Activated naive CD4-positive, alpha-beta T cell treated with anti-CD3 and anti-CD28 coated beads, Interleukin-2, amount 10 ng/mL, durations not matched to agents 7 days and 5 days (primary cell): Measurements from ENCODE around the gene NFRKB.
"Not testable (repeated sequence)": the region's sequence is repeated elsewhere in the genome, so short reads cannot be mapped to it uniquely, and the experiment has no call there.

Source experiments
- CTCF ChIA-PET: fragments of 350-600 bp; sonication (Branson Sonifier 250); formaldehyde crosslinking; loops from one replicate; lab custom pipeline; 2021; ENCODE audit warnings: antibody characterized with exemption; lab: Charles Lee
- DNase-seq: peaks from one replicate; pipeline ENCODE4 v3.0.0-alpha.2; 2020
- H3K27ac Mint-ChIP-seq: one replicate; pipeline ENCODE4 v1.8.0; 2021; ENCODE audit warnings: mild to moderate bottlenecking, moderate library complexity, mixed read lengths
- H3K27me3 Mint-ChIP-seq: one replicate; pipeline ENCODE4 v1.8.0; 2021; ENCODE audit warnings: mild to moderate bottlenecking, mixed read lengths
- H3K36me3 Mint-ChIP-seq: one replicate; pipeline ENCODE4 v1.8.0; 2021; ENCODE audit warnings: mixed read lengths
- H3K4me1 Mint-ChIP-seq: one replicate; pipeline ENCODE4 v1.8.0; 2021; ENCODE audit warnings: mixed read lengths
- H3K4me3 Mint-ChIP-seq: one replicate; pipeline ENCODE4 v1.8.0; 2021; ENCODE audit warnings: mild to moderate bottlenecking, moderate library complexity, mixed read lengths
- H3K9me3 Mint-ChIP-seq: one replicate; pipeline ENCODE4 v1.8.0; 2021; ENCODE audit warnings: mixed read lengths

NFRKB gene

GRCh38 chr11:129880311-129880710 is 15.1 kb downstream of the NFRKB start:
- H3K36me3 Mint-ChIP-seq = peaks cover 81% of the 10 kb centered on the region
- DNase-seq = no peak
- no peak overlapping the region for H3K4me3 Mint-ChIP-seq
- no peaks in the 10 kb centered on the region for H3K4me1 Mint-ChIP-seq
- H3K27ac Mint-ChIP-seq = no peak overlapping the region
- no peaks in the 10 kb centered on the region for H3K27me3 Mint-ChIP-seq
- H3K9me3 Mint-ChIP-seq = no peaks in the 10 kb centered on the region
- CTCF ChIA-PET = interaction anchor here (0.6 to 0.7 kb wide), 2 partner anchors 65 to 100 kb away, joined by 3 read pairs; no protein-coding TSS in a partner anchor

DNA sequence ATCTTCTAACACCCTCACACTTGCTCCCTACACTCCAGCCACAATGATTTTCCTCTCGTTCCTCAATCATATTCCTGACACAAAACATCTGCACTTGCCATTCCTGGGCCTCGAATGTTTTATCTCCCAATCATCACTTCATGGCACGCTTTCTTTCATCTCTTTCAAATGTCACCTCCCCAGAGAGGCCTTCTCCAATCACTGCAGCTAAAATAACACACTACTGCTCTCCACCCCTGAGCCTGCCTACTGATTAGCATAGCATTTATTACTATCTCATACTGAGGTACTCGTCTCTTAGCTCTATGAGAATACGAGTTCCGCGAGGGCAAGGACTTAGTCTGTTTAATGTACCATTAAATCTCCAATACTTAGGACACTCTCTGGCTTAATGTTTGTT is 23.5 kb downstream of the NFRKB start:
- Mint-ChIP-seq H3K4me3 (no peak overlapping the region), H3K27ac (no peak overlapping the region), H3K36me3 (peaks cover 78% of the 10 kb centered on the region), H3K9me3 (no peaks in the 10 kb centered on the region), H3K27me3 (no peaks in the 10 kb centered on the region), H3K4me1 (peaks cover 4% of the 10 kb centered on the region)
- DNase-seq = no peak
- CTCF ChIA-PET = no interaction called here

GRCh38 chr11:129868626-129869025 is 26.8 kb downstream of the NFRKB start:
- DNase-seq, H3K27ac Mint-ChIP-seq, CTCF ChIA-PET, H3K27me3 Mint-ChIP-seq, H3K9me3 Mint-ChIP-seq, H3K4me3 Mint-ChIP-seq: not testable (repeated sequence)
- peaks cover 84% of the 10 kb centered on the region for H3K36me3 Mint-ChIP-seq
- H3K4me1 Mint-ChIP-seq = peaks cover 20% of the 10 kb centered on the region

DNA sequence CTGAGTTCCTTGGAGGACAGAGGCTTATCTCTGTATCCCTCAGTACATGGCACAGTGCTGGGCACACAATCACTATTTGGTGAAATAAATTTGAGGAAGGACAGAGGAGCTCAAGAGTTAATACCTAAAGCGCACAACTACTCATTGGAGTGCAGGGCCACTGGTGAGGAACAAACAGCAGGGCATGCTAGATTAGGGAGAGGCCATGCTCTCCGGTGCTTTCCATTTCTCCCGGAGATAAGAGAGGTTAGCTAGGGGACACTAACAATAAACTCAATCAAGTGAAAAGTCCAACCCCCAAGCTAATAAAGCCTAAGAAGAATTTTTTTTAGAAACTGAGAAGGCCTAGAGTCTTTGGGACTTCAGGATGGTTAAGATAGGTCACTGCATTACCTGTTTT is 29.1 kb downstream of the NFRKB start:
- H3K27ac Mint-ChIP-seq = peak overlapping the region; percentile 49
- H3K4me1 Mint-ChIP-seq = peaks cover 33% of the 10 kb centered on the region
- H3K9me3 Mint-ChIP-seq = no peaks in the 10 kb centered on the region
- H3K36me3 Mint-ChIP-seq = peaks cover 82% of the 10 kb centered on the region
- H3K4me3 Mint-ChIP-seq = no peak overlapping the region
- no peak for DNase-seq
- H3K27me3 Mint-ChIP-seq = no peaks in the 10 kb centered on the region
- CTCF ChIA-PET = no interaction called here

- CTCF ChIA-PET = no interaction called here
- H3K27ac Mint-ChIP-seq = peak overlapping the region; percentile 76
- no peak for DNase-seq
These were observed 29.7 kb downstream of the NFRKB start for GRCh38 chr11:129865701-129866100.

GRCh38 chr11:129864811-129865210 is 30.6 kb downstream of the NFRKB start:
- Mint-ChIP-seq H3K4me1 (peaks cover 46% of the 10 kb centered on the region), H3K9me3 (no peaks in the 10 kb centered on the region), H3K36me3 (peaks cover 84% of the 10 kb centered on the region), H3K4me3 (no peak overlapping the region), H3K27ac (peak overlapping the region; percentile 71), H3K27me3 (no peaks in the 10 kb centered on the region)
- no peak for DNase-seq
- CTCF ChIA-PET = no interaction called here

More at GRCh38 chr11:129865701-129866100, 29.7 kb downstream of the NFRKB start:
- Mint-ChIP-seq H3K36me3 (peaks cover 83% of the 10 kb centered on the region), H3K4me3 (no peak overlapping the region), H3K27me3 (no peaks in the 10 kb centered on the region), H3K4me1 (peaks cover 39% of the 10 kb centered on the region), H3K9me3 (no peaks in the 10 kb centered on the region)

DNA sequence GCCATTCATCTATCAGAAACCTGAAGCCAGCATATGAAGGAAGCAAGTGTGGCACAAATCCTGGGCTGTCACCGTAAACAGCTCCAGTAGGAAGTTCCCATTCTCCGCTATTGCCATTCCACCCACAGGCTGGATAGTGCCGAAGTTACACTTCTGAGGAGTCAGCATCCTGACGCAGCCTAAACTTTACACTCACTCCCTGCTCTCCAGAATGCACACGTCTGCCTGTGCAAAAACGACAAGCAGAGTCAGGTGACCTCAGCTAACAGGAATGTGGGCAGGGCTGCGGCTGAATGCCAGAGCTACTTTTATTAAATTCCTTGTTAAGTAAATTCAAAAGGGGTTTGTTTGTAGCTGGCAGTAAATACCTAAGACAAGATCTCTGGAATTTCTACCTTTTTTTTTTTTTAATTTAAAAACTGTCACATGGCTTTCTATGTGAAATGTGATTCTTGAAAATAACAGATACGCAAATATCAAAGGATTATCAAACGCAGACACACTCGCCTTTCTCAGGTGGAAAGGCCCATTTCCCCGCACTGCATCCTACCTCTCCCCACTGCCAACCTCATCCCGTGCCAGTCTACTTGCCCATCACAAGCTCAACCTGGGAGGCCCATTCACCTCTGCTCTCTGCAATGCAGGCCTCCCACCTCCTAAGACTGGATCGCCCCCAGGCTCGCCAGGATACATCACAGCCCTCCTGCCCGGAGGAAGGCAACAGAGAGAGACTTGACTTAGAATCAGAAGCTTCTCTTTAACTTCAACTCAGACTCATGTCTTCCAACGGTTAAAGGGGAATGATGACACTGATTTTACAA is 33.5 kb downstream of the NFRKB start:
- peak overlapping the region; percentile 91 for H3K27ac Mint-ChIP-seq
- CTCF ChIA-PET = interaction anchor here (0.9 kb wide), 1 partner anchor 32 kb away, joined by 3 read pairs; no protein-coding TSS in a partner anchor
- no peak for DNase-seq
- no peak overlapping the region for H3K4me3 Mint-ChIP-seq
- peaks cover 87% of the 10 kb centered on the region for H3K36me3 Mint-ChIP-seq
- H3K4me1 Mint-ChIP-seq = peaks cover 66% of the 10 kb centered on the region
- no peaks in the 10 kb centered on the region for H3K27me3 Mint-ChIP-seq
- no peaks in the 10 kb centered on the region for H3K9me3 Mint-ChIP-seq

DNA sequence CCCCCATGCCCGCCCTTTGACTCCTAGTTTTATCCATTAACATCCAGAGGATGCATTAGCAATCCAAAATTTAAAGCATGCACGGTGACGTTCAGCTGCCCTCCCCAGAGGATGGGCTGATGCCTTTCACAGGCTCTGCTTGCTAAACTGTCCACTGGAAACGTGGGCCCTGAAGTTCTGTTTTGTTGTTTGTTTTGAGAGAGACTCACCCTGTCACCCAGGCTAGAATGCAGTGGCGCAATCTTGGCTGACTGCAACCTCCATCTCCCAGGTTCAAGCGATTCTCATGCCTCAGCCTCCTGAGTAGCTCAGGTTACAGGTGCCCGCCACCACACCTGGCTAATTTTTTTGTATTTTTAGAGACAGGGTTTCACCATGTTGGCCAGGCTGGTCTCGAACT is 39.3 kb downstream of the NFRKB start:
- no peak overlapping the region for H3K4me3 Mint-ChIP-seq
- H3K36me3 Mint-ChIP-seq = peaks cover 76% of the 10 kb centered on the region
- H3K27me3 Mint-ChIP-seq = no peaks in the 10 kb centered on the region
- peaks cover 80% of the 10 kb centered on the region for H3K4me1 Mint-ChIP-seq
- H3K9me3 Mint-ChIP-seq = no peaks in the 10 kb centered on the region
- no peak for DNase-seq
- no peak overlapping the region for H3K27ac Mint-ChIP-seq
- CTCF ChIA-PET = no interaction called here

DNA sequence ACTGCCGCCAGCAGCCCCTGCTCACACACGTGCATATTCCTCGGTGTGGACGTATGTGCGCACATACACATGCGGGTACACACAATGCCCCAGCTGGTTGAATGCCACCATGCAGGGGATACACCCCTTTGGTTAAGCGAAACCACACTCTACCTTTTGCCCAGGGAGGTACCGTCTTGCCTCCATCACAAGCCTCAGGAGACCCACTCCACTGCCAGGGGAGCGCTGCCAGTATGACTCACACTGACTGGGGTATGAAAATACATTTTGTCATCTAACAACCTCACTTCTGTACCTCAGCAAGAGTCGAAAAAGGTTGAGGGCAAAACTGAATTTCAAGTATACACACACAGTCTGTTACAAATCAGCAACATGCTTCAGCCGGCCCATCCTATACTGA is 40.3 kb downstream of the NFRKB start:
- Mint-ChIP-seq H3K4me3 (no peak overlapping the region), H3K4me1 (peaks cover 78% of the 10 kb centered on the region), H3K27ac (peak overlapping the region; percentile 100), H3K27me3 (no peaks in the 10 kb centered on the region), H3K9me3 (no peaks in the 10 kb centered on the region), H3K36me3 (peaks cover 70% of the 10 kb centered on the region)
- CTCF ChIA-PET = interaction anchor here (1.1 kb wide), 1 partner anchor 27 kb away, joined by 3 read pairs; no protein-coding TSS in a partner anchor
- no peak for DNase-seq

DNA sequence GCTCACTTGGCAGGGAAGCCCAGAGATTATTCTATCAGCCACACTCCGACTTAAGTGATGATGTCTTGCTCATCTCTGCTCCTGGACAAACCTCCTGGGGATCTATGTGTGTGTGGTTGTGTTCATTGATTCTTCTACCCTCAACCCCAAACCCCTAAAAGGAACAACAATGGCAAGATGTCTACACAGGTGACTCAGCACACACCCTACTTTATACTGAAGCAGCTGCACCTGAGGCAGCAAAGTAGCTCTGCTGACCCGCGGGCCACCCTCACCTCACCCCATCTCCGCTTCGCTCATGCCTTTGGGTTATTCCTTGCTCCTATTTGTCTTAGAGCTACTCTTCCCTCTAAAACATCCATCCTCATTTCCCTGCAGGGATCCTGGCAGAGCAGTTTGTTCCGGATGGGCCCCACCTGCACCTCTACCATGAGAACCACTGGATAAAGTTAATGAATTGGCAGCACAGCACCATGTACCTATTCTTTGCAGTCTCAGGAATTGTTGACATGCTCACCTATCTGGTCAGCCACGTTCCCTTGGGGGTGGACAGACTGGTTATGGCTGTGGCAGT is 41.1 kb downstream of the NFRKB start:
- Mint-ChIP-seq H3K27ac (peak overlapping the region; percentile 100), H3K27me3 (no peaks in the 10 kb centered on the region), H3K36me3 (peaks cover 64% of the 10 kb centered on the region), H3K9me3 (no peaks in the 10 kb centered on the region), H3K4me3 (peak overlapping the region; percentile 66), H3K4me1 (peaks cover 71% of the 10 kb centered on the region)
- CTCF ChIA-PET = interaction anchor here (1.0 to 1.1 kb wide), 2 partner anchors 28 to 40 kb away, joined by 3 read pairs; no protein-coding TSS in a partner anchor
- no peak for DNase-seq

- CTCF ChIA-PET = interaction anchor here (0.6 to 1.1 kb wide), 3 partner anchors 30 to 150 kb away, joined by 3 read pairs; no protein-coding TSS in a partner anchor
- Mint-ChIP-seq H3K4me3 (peak overlapping the region; percentile 66), H3K27me3 (no peaks in the 10 kb centered on the region), H3K36me3 (peaks cover 58% of the 10 kb centered on the region), H3K4me1 (peaks cover 64% of the 10 kb centered on the region), H3K9me3 (no peaks in the 10 kb centered on the region), H3K27ac (peak overlapping the region; percentile 100)
- DNase-seq = peak; percentile 90
These were observed 41.7 kb downstream of the NFRKB start for GRCh38 chr11:129853518-129854231.

GRCh38 chr11:129852125-129852740 is 43.1 kb downstream of the NFRKB start:
- Mint-ChIP-seq H3K4me1 (peaks cover 51% of the 10 kb centered on the region), H3K4me3 (no peak overlapping the region), H3K27me3 (no peaks in the 10 kb centered on the region), H3K36me3 (peaks cover 44% of the 10 kb centered on the region), H3K27ac (peak overlapping the region; percentile 100), H3K9me3 (no peaks in the 10 kb centered on the region)
- DNase-seq = no peak
- CTCF ChIA-PET = no interaction called here

DNA sequence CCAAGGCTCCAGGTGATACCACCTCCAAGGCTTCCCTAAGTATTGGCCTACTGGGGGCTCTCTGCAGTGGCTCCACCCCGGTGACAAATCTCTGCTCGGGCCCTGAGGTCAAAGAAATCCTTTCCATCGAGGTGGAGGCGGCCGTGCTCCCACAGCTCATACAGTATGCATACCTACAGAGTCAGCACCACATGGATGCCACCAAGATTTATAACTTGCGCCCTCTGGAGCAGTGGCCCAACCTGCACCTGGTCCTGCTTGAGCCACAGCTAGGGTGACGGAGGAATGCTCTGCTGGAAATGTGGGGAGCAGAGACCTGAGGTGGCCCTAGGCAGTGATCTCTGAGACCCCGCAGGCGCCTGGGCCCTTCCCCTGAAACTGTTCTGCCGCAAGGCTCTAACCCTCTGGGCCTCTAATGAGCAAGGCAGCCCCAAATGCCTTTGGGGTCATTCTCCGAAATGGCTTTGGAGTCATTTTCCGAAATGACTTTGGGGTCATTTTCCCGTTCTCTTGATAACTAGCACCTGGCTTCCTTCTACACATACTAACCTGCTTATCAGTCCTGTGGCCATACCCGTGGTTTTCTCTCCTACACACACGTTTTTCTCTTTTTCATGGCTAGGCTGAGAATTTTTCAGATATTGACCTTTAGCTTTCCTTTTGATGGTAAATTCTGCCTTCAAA is 45.8 kb downstream of the NFRKB start:
- CTCF ChIA-PET = no interaction called here
- H3K36me3 Mint-ChIP-seq = peaks cover 33% of the 10 kb centered on the region
- H3K27ac Mint-ChIP-seq = no peak overlapping the region
- no peak for DNase-seq
- H3K27me3 Mint-ChIP-seq = no peaks in the 10 kb centered on the region
- peaks cover 52% of the 10 kb centered on the region for H3K4me1 Mint-ChIP-seq
- no peaks in the 10 kb centered on the region for H3K9me3 Mint-ChIP-seq
- no peak overlapping the region for H3K4me3 Mint-ChIP-seq
